Thymus (tissue), 14 donors: ENCODE results near the gene M6PR. TPM values are rescaled to one million over a fixed set of nuclear protein-coding genes. Genes with fewer than 3 reads are reported as not detected.
A peak's percentile ranks its signal among the peaks of the same experiment; 100 is the strongest.

Source experiments
- DNase-seq, 9 donors: peaks; one replicate each; pipeline ENCODE4 v3.0.0-alpha.2; 2013; ENCODE audit warnings: low spot score in 9 of 9, low read depth in 6 of 9, missing footprints in 1 of 9
- H3K27ac ChIP-seq, 2 donors: one replicate each; pipeline ENCODE4 v1.5.1; 2013; ENCODE audit warnings: control low read depth in 1 of 2, low read depth in 1 of 2, low read length in 1 of 2, mild to moderate bottlenecking in 1 of 2, moderate library complexity in 1 of 2
- H3K27me3 ChIP-seq, 2 donors: one replicate each; pipeline ENCODE4 v1.5.1; 2013; ENCODE audit warnings: low read length in 1 of 2; ENCODE audit not compliant: control insufficient read depth in 2 of 2, insufficient read depth in 1 of 2
- H3K36me3 ChIP-seq, 2 donors: one replicate each; pipeline ENCODE4 v1.5.1; 2013; ENCODE audit warnings: low read length in 1 of 2, mild to moderate bottlenecking in 1 of 2, moderate library complexity in 1 of 2; ENCODE audit not compliant: control insufficient read depth in 2 of 2, insufficient read depth in 2 of 2
- H3K4me1 ChIP-seq, 2 donors: one replicate each; pipeline ENCODE4 v1.5.1; 2013; ENCODE audit warnings: low read length in 2 of 2; ENCODE audit not compliant: control insufficient read depth in 2 of 2, insufficient read depth in 2 of 2
- H3K4me3 ChIP-seq, 2 donors: one replicate each; pipeline ENCODE4 v1.5.1; 2013; ENCODE audit warnings: low read length in 2 of 2, control low read depth in 1 of 2, mild to moderate bottlenecking in 1 of 2
- H3K9me3 ChIP-seq, 2 donors: one replicate each; pipeline ENCODE4 v1.5.1; 2013; ENCODE audit warnings: low read length in 1 of 2, mild to moderate bottlenecking in 1 of 2; ENCODE audit not compliant: control insufficient read depth in 2 of 2, insufficient read depth in 1 of 2
- WGBS: extraction: QIAGEN DNeasy Blood & Tissue Kit; methylation state at CpG from one replicate; pipeline ENCODE4 v1.1.7; 2013; 5-methylcytosine and 5-hydroxymethylcytosine counted together
- long read RNA-seq, 10 donors: transcript quantifications; one replicate each; lab custom pipeline, GENCODE V29; 2026
- polyA plus RNA-seq: library from polyadenylated mRNA; stranded (reverse); fragments of 200-250 nt; gene quantifications from one replicate; pipeline ENCODE4 v1.2.3, GENCODE V29; 2013
- total RNA-seq: library from RNA; stranded (reverse); fragments of 120-200 nt; gene quantifications from one replicate; pipeline ENCODE4 v1.2.4, GENCODE V29; 2013
- donor health status: healthy.

M6PR gene
- total RNA-seq: 166 TPM
- polyA plus RNA-seq: 101 TPM
- long read RNA-seq, donor 1, partial matches to known transcripts: 0 of 2 reads
- long read RNA-seq, donor 1, other reads (novel, unspliced or antisense): 0 of 2 reads
- long read RNA-seq, donor 2: 0 reads
- long read RNA-seq, donor 3, transcript M6PR-201 (7 exons, 2,756 nt): major isoform, 34 of 40 reads
- long read RNA-seq, donor 3, partial matches to known transcripts: 5 of 40 reads
- long read RNA-seq, donor 3, other reads (novel, unspliced or antisense): 0 of 40 reads
- long read RNA-seq, donor 4, transcript M6PR-201 (7 exons, 2,756 nt): major isoform, 18 of 18 reads
- long read RNA-seq, donor 4, partial matches to known transcripts: 0 of 18 reads
- long read RNA-seq, donor 4, other reads (novel, unspliced or antisense): 0 of 18 reads
- long read RNA-seq, donor 5, transcript M6PR-201 (7 exons, 2,756 nt): major isoform, 60 of 80 reads
- long read RNA-seq, donor 5, transcript M6PR-205 (3 exons, 648 nt): minor isoform, 5 of 80 reads
- long read RNA-seq, donor 5, partial matches to known transcripts: 14 of 80 reads
- long read RNA-seq, donor 5, other reads (novel, unspliced or antisense): 0 of 80 reads
- long read RNA-seq, donor 6, transcript M6PR-201 (7 exons, 2,756 nt): major isoform, 25 of 66 reads
- long read RNA-seq, donor 6, partial matches to known transcripts: 40 of 66 reads
- long read RNA-seq, donor 6, other reads (novel, unspliced or antisense): 0 of 66 reads
- long read RNA-seq, donor 7, transcript M6PR-201 (7 exons, 2,756 nt): major isoform, 38 of 38 reads
- long read RNA-seq, donor 7, partial matches to known transcripts: 0 of 38 reads
- long read RNA-seq, donor 7, other reads (novel, unspliced or antisense): 0 of 38 reads
- long read RNA-seq, donor 8, transcript M6PR-201 (7 exons, 2,756 nt): major isoform, 9 of 9 reads
- long read RNA-seq, donor 8, partial matches to known transcripts: 0 of 9 reads
- long read RNA-seq, donor 8, other reads (novel, unspliced or antisense): 0 of 9 reads
- long read RNA-seq, donor 9, transcript M6PR-201 (7 exons, 2,756 nt): major isoform, 27 of 28 reads
- long read RNA-seq, donor 9, partial matches to known transcripts: 0 of 28 reads
- long read RNA-seq, donor 9, other reads (novel, unspliced or antisense): 0 of 28 reads
- long read RNA-seq, donor 10, transcript M6PR-201 (7 exons, 2,756 nt): major isoform, 27 of 63 reads
- long read RNA-seq, donor 10, partial matches to known transcripts: 28 of 63 reads
- long read RNA-seq, donor 10, other reads (novel, unspliced or antisense): 7 of 63 reads

DNA sequence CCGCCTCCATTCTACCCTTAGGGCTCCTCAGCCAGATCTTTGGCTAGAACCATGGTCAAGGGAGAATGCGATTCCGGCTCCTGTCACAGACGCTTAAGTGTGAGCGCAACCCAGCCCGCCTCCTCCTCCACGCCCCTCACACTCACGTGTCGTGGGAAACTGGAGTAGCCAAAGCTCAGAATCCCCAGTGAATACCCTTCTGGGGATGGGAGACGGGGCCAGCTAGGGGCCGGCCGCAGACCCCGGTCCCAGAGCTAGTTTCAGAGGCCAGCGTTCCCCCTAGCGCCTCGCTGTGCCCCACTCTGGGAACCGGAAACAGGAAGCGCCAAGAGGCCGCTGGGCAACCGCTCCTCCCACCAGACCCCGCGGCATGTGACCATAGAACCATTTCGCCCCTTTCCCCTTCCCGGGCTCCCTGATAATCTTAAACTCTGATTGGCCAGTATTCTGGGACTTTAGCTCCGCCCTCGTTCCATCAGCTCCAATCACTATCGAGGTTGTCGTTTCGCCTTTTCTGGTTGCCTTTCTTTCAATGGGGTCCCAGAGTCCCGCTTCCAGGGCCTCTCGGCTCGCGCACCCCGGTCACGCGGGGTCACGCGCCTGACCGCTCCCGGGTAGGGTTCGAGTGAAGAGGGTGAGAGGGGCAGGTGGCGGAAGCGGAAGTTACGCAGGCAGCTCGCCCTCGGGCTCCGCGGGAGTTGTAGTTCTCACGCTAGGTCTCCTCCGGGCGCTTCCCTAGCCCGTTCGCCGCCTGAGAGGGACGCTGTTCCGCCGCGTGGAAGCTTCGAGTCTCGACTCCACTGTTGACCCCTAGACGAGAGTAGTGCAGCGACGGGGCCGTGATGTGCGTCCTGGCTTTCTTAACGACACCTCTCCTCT lies at the start of gene M6PR:
M6PR (minus strand) TSS at position 304 of the 879 bp plus-strand sequence. CDS start 3,241 bp downstream, outside the sequence.
- peak within 1 kb of the TSS; percentile 76 to 81 for H3K4me3 ChIP-seq
- WGBS: under 1% methylated on average over 66 of the region's 66 CpGs
- no peaks in the 10 kb centered on the region for H3K27me3 ChIP-seq
- H3K9me3 ChIP-seq: peaks cover 1 to 9% of the 10 kb centered on the region in 2 donors
- H3K27ac ChIP-seq: peak within 1 kb of the TSS; percentile 98 to 99
- peaks cover 10 to 16% of the 10 kb centered on the region in 2 donors for H3K36me3 ChIP-seq
- peak; percentile 88 to 97 (median 92) for DNase-seq
- H3K4me1 ChIP-seq: peaks cover 18 to 19% of the 10 kb centered on the region in 2 donors

DNA sequence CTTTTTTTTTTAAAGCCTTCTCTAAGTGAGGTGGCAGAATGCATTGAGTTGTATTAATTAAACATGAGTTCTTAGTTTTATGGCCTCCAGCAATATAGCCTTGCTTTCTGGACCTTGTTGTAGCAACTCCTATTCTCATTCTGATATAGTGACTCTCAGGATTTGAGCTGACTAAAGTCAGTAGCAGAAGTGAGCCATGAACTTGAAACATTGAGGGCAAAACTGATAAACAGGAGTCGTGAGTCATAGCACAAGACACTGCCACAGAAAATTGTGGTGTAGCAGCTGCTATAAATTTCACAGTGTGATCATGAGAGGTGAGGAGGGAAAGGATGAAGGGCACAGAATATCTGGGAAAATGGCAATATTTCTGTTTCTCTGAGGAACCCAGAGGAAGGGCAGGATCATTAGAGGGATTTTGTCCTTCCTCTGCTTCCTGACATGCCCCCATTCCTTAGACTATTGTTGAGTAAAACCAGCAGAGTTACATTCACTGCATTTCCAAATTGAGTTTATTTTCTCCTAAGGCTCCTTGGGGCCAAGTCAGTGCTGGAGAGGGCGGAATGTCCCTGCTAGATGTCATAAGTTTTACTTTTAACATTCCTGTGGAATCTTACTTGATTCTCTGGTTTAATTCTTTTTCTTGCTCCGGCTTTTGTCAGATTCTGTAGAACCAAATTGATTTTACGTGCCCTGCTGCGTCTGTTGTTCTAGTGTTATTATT lies 47.4 kb upstream of the M6PR start:
- Histone ChIP-seq H3K9me3 (peaks cover 0 to 4% of the 10 kb centered on the region in 2 donors), H3K4me1 (peaks cover 3 to 11% of the 10 kb centered on the region in 2 donors), H3K27ac (no peak overlapping the region), H3K4me3 (no peak overlapping the region), H3K27me3 (no peaks in the 10 kb centered on the region), H3K36me3 (no peaks in the 10 kb centered on the region)
- peak in 3 of 9 donors; percentile 14 to 50 (median 18) for DNase-seq
- WGBS: 91% methylated on average over 5 of the region's 5 CpGs

DNA sequence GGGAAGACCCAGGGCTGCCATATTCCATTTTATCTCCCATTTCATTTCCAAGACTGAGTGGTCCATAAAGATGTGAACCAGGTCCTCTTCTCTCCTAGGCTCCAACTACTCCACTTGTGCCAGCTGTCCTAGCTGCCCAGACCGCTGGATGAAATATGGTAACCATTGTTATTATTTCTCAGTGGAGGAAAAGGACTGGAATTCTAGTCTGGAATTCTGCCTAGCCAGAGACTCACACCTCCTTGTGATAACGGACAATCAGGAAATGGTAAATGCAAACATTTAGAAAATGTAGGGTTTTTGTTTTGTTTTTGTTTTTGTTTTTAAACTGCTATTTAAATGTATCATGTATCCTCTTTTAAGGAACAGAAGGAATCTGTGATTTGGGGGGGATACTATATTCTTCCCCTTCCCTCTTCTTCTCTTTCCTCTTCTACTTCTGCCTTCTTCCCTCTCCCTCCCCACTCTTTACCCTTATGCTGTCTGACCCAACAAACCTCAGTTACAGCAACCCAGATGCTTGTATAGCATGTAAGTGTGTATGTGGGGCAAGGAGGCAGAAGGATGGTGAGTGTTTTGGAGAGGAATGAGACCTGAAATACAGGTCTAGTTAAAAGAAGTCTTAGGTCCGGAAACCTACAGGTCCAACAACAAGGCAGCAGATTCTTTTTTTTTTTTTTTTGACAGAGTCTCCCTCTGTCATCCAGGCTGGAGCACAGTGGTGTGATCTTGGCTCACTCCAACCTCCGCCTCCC lies 45.8 kb upstream of the M6PR start:
- Histone ChIP-seq H3K36me3 (no peaks in the 10 kb centered on the region), H3K4me3 (no peak overlapping the region), H3K4me1 (peaks cover 5 to 11% of the 10 kb centered on the region in 2 donors), H3K9me3 (peaks cover 0 to 4% of the 10 kb centered on the region in 2 donors), H3K27ac (no peak overlapping the region), H3K27me3 (no peaks in the 10 kb centered on the region)
- 96% methylated on average over 4 of the region's 4 CpGs for WGBS
- no peak for DNase-seq

DNA sequence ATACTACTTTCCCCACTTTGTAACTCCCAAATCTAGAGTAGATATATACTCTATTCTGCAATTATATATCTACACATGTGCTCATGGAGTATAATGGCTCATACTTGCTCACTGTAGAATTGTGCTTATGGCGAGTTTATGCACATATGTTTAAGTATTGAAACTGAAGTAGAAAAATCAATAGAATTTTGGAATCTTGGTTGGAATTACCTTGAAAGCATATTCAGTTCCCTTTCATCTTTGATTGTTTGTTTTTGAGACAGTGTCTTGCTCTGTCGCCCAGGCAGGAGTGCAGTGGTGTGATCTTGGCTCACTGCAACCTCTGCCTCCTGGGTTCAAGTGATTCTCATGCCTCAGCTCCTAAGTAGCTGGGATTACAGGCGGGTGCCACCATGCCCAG lies 44.4 kb upstream of the M6PR start:
- 94% methylated on average over 3 of the region's 3 CpGs for WGBS
- Histone ChIP-seq H3K27ac (no peak overlapping the region), H3K27me3 (no peaks in the 10 kb centered on the region), H3K4me3 (no peak overlapping the region), H3K9me3 (peaks cover 0 to 4% of the 10 kb centered on the region in 2 donors), H3K4me1 (peaks cover 5 to 11% of the 10 kb centered on the region in 2 donors), H3K36me3 (no peaks in the 10 kb centered on the region)
- no peak for DNase-seq

DNA sequence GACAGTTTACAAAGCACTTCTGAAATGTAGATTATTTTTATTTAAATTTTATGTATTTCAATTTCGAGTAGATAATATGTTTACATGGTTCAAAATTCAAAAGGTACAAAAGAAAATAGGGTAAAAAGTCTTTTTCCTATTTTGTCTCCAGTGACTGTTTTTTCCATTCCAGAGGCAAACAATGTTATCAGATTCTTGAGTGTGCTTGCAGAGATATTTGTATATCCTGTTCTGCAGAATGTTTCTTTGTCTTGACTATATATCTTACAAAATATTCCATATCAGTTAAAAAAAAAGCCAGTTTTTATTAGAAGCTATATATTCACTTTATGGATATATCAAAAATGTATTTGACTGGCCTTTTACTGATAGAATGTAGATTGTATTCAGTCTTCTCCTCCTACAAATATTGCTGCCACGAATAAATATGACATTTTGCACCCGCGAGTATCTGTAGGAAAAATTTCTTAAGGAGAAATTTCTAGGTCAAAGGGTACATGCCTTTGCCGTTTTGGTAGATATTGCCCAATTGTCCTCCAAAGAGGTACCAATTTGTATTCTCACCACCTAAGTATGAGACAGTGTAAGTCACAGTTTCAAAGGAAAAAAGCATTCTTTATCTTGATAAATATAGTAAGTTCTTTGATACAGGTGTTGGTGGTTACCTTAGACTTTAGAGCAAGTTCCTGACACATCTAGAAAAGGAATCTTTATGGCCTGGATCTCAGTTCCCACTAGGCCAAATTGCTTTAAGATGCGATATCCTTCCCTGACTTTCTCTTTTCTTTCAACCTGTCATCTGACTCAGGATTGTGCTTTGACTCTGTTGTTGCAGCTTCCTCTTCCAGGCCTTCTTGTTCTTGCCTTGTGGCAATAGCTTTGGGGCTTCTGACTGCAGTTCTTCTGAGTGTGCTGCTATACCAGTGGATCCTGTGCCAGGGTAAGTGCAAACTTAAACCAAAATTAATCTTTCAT lies 42.2 kb upstream of the M6PR start:
- H3K9me3 ChIP-seq: no peaks in the 10 kb centered on the region
- H3K27me3 ChIP-seq: no peaks in the 10 kb centered on the region
- 56% methylated on average over 6 of the region's 6 CpGs for WGBS
- no peaks in the 10 kb centered on the region for H3K36me3 ChIP-seq
- peak overlapping the region; percentile 3 to 52 for H3K27ac ChIP-seq
- peaks cover 5 to 11% of the 10 kb centered on the region in 2 donors for H3K4me1 ChIP-seq
- H3K4me3 ChIP-seq: no peak overlapping the region
- peak in 8 of 9 donors; percentile 11 to 63 (median 28) for DNase-seq

DNA sequence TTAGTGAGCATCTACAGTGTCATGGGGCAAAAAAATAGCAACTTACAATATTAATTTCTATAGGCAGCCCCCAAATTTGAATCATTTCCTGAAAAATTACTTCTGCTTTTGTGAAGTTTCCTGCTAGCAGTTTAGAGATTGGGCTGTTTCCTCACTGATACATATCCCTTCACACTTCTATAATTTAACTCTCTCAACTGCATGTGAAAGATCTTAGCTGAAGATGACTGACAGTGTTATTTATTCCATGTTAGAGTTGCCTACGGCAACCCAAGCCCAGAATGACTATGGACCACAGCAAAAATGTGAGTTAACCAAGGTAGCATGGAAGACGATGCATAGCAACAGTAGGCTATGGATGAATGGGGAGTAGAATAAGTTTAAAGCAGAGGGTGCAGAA lies 40.0 kb upstream of the M6PR start, which contains the start of gene KLRG1:
KLRG1 (plus strand) TSS at position 134 of the 400 bp plus-strand sequence; CDS start at position 224, 90 bp downstream.
- no peaks in the 10 kb centered on the region for H3K9me3 ChIP-seq
- no peaks in the 10 kb centered on the region for H3K27me3 ChIP-seq
- no peak for DNase-seq
- 17% methylated on average over 2 of the region's 2 CpGs for WGBS
- no peaks in the 10 kb centered on the region for H3K36me3 ChIP-seq
- peaks cover 5 to 8% of the 10 kb centered on the region in 2 donors for H3K4me1 ChIP-seq
- no peak within 1 kb of the TSS for H3K4me3 ChIP-seq
- H3K27ac ChIP-seq: no peak within 1 kb of the TSS
